HCT116 (cell line): ENCODE results near the gene CNTNAP2. TPM values are rescaled to one million over a fixed set of nuclear protein-coding genes. Genes with fewer than 3 reads are reported as not detected.

Source experiments
- ATAC-seq: fragments of 200-7000 bp; cut with Tn5 transposase; 2 replicates; pipeline ENCODE4 v1.9.1; 2020; ENCODE audit warnings: mild to moderate bottlenecking, moderate library complexity
- BruUV-seq: library from RNA; stranded (reverse); fragments of 400-500 nt; replicated peaks from 2 replicates; lab custom pipeline; 2021; lab: Mats Ljungman, UMichigan
- CTCF ChIA-PET: fragments of 300-600 bp; sonication (Branson Sonifier 250); formaldehyde crosslinking; loops from one replicate; lab custom pipeline; 2021; ENCODE audit warnings: antibody characterized with exemption; lab: Charles Lee
- POLR2A ChIA-PET: fragments of 300-600, 350-600 bp; sonication (Branson Sonifier 250); formaldehyde crosslinking; loops from one replicate; lab custom pipeline; 2021; ENCODE audit warnings: antibody characterized with exemption; lab: Charles Lee
- RAD21 ChIA-PET, 2 experiments: fragments of 300-600 bp; sonication (Branson Sonifier 250); formaldehyde crosslinking; loops; one replicate each; lab custom pipeline; 2023; ENCODE audit warnings: low total read pairs in 2 of 2; ENCODE audit not compliant: uncharacterized antibody in 2 of 2, unreplicated experiment in 2 of 2, low non-redundant PET in 1 of 2; lab: Charles Lee
- DNase-seq: peaks from one replicate; pipeline ENCODE4 v3.0.0-alpha.2; 2010; ENCODE audit warnings: low read depth, low spot score
- H2AFZ ChIP-seq: fragments of 200-600 bp; shearing (Covaris generic), sonication (generic); 2 replicates; pipeline ENCODE4 v1.6.1; 2017; ENCODE audit warnings: low read depth, mixed run types, mixed read lengths, antibody characterized with exemption, low read length; ENCODE audit not compliant: poor library complexity, severe bottlenecking
- H3K27ac ChIP-seq: 2 replicates; pipeline ENCODE4 v1.5.1; 2012; ENCODE audit warnings: low read depth, low read length
- H3K27me3 ChIP-seq: fragments of 200-600 bp; sonication (generic); 2 replicates; pipeline ENCODE4 v1.6.1; 2016; ENCODE audit warnings: mixed run types, low read length, mixed read lengths; ENCODE audit not compliant: insufficient read depth
- H3K36me3 ChIP-seq, 2 experiments: fragments of 200-500 bp in 1 of 2; fragments of 200-600 bp in 1 of 2; sonication (Bioruptor generic) in 1 of 2; sonication (generic) in 1 of 2; 2 replicates each; pipeline versions ENCODE4 v1.5.1 to v1.6.1; 2014 to 2016; ENCODE audit warnings: low read length in 2 of 2, inconsistent platforms in 1 of 2, mixed read lengths in 1 of 2, mixed run types in 1 of 2; ENCODE audit not compliant: insufficient read depth in 2 of 2, control insufficient read depth in 1 of 2
- H3K4me1 ChIP-seq, 2 experiments: fragments of 200-600 bp in 1 of 2; sonication (generic) in 1 of 2; 2 replicates each; pipeline versions ENCODE4 v1.5.1 to v1.6.1; 2012 to 2017; ENCODE audit warnings: low read length in 2 of 2, inconsistent platforms in 1 of 2, mild to moderate bottlenecking in 1 of 2, mixed read lengths in 1 of 2, mixed run types in 1 of 2, moderate library complexity in 1 of 2; ENCODE audit not compliant: insufficient read depth in 2 of 2, control insufficient read depth in 1 of 2
- H3K4me2 ChIP-seq: fragments of 200-600 bp; sonication (generic); 2 replicates; pipeline ENCODE4 v1.6.1; 2017; ENCODE audit warnings: mixed run types, low read length, mixed read lengths
- H3K4me3 ChIP-seq, 2 experiments: fragments of 200-600 bp in 1 of 2; sonication (generic) in 1 of 2; replicated peaks in 1 of 2; 2 replicates each; pipeline ENCODE4 v1.5.1; 2011 to 2016; ENCODE audit warnings: low read length in 2 of 2, control low read depth in 1 of 2, low read depth in 1 of 2, mild to moderate bottlenecking in 1 of 2, mixed read lengths in 1 of 2, mixed run types in 1 of 2
- H3K79me2 ChIP-seq: fragments of 200-600 bp; sonication (generic); 2 replicates; pipeline ENCODE4 v1.6.1; 2017; ENCODE audit warnings: mild to moderate bottlenecking, mixed run types, low read length, moderate library complexity, mixed read lengths; ENCODE audit not compliant: insufficient read depth
- H3K9ac ChIP-seq: fragments of 200-600 bp; sonication (generic); 2 replicates; pipeline ENCODE4 v1.6.1; 2016; ENCODE audit warnings: low read length, mixed read lengths
- H3K9me2 ChIP-seq: fragments of 200-600 bp; sonication (generic), shearing (Covaris generic); 2 replicates; pipeline ENCODE4 v1.6.1; 2017; ENCODE audit warnings: mixed run types, mild to moderate bottlenecking, moderate library complexity; ENCODE audit not compliant: insufficient read depth
- H3K9me3 ChIP-seq, 2 experiments: fragments of 200-500 bp in 1 of 2; fragments of 200-600 bp in 1 of 2; sonication (Bioruptor generic) in 1 of 2; sonication (generic) in 1 of 2; 2 replicates each; pipeline ENCODE4 v1.6.1; 2014 to 2017; ENCODE audit warnings: low read length in 2 of 2, mixed read lengths in 2 of 2, inconsistent platforms in 1 of 2, low read depth in 1 of 2, mild to moderate bottlenecking in 1 of 2, mixed run types in 1 of 2, moderate library complexity in 1 of 2; ENCODE audit not compliant: control insufficient read depth in 1 of 2, insufficient read depth in 1 of 2
- H4K20me1 ChIP-seq: fragments of 200-600 bp; sonication (generic), shearing (Covaris generic); 2 replicates; pipeline ENCODE4 v1.6.1; 2017; ENCODE audit warnings: mixed run types, mild to moderate bottlenecking, moderate library complexity; ENCODE audit not compliant: insufficient read depth
- ATF3 ChIP-seq: IDR thresholded peaks from 2 replicates; pipeline ENCODE4 v1.6.1; 2012
- CEBPB ChIP-seq: IDR thresholded peaks from 2 replicates; pipeline ENCODE4 v1.6.1; 2012; ENCODE audit warnings: low read depth
- CTCF ChIP-seq, 3 experiments: fragments of 200-600 bp in 1 of 3; sonication (generic) in 1 of 3; IDR thresholded peaks in 2 of 3; conservative IDR thresholded peaks in 1 of 3; 2 replicates each; pipeline ENCODE4 v1.5.1; 2012 to 2017; ENCODE audit warnings: low read depth in 2 of 3, low read length in 2 of 3, antibody characterized with exemption in 1 of 3, borderline replicate concordance in 1 of 3, control low read depth in 1 of 3, mild to moderate bottlenecking in 1 of 3, mixed read lengths in 1 of 3, mixed run types in 1 of 3, moderate library complexity in 1 of 3; ENCODE audit not compliant: insufficient read depth in 1 of 3
- EGR1 ChIP-seq: IDR thresholded peaks from 2 replicates; pipeline ENCODE4 v1.6.1; 2012; ENCODE audit warnings: low read depth
- ELF1 ChIP-seq: IDR thresholded peaks from 2 replicates; pipeline ENCODE4 v1.6.1; 2012; ENCODE audit warnings: low read depth, borderline replicate concordance
- EZH2phosphoT487 ChIP-seq: fragments of 200-600 bp; IDR thresholded peaks from 2 replicates; pipeline ENCODE4 v1.6.1; 2018; ENCODE audit warnings: antibody characterized with exemption, borderline replicate concordance
- MAX ChIP-seq: IDR thresholded peaks from 2 replicates; pipeline ENCODE4 v1.6.1; 2012
- POLR2A ChIP-seq: IDR thresholded peaks from 2 replicates; pipeline ENCODE4 v1.7.0; 2011; ENCODE audit warnings: borderline replicate concordance; ENCODE audit not compliant: insufficient read depth, insufficient read length; ENCODE audit errors: extremely low read depth
- SRF ChIP-seq: IDR thresholded peaks from 2 replicates; pipeline ENCODE4 v1.6.1; 2012; ENCODE audit warnings: low read depth
- TCF7L2 ChIP-seq: IDR thresholded peaks from 2 replicates; pipeline ENCODE4 v1.7.0; 2011; ENCODE audit warnings: borderline replicate concordance, inconsistent platforms; ENCODE audit not compliant: insufficient read depth, insufficient read length; ENCODE audit errors: extremely low read depth
- ZBTB33 ChIP-seq: IDR thresholded peaks from 2 replicates; pipeline ENCODE4 v1.6.1; 2011; ENCODE audit warnings: mild to moderate bottlenecking, low read length, moderate library complexity; ENCODE audit not compliant: insufficient replicate concordance; ENCODE audit errors: extremely low read depth
- ZFX ChIP-seq: fragments of 450-650 bp; IDR thresholded peaks from 2 replicates; pipeline ENCODE4 v1.6.1; 2017
- ZNF274 ChIP-seq: fragments of 200-500 bp; sonication (Bioruptor generic); IDR thresholded peaks from 2 replicates; pipeline ENCODE4 v1.6.1; 2014; ENCODE audit warnings: mild to moderate bottlenecking, low read depth, low read length, inconsistent platforms
- intact Hi-C: fragments of 100-400 bp; cut with micrococcal nuclease; formaldehyde crosslinking; loops from 2 replicates; pipeline ENCODE4 v1.10.0; 2022
- total RNA-seq: library from RNA; stranded (reverse); gene quantifications from one replicate; pipeline ENCODE4 v1.2.1, GENCODE V29; 2021; ENCODE audit not compliant: unreplicated experiment

CNTNAP2 gene
- total RNA-seq, 1 experiment from 2014 or later: 0.37 TPM

GRCh38 chr7:147911201-147911601, 1794.6 kb downstream of the CNTNAP2 start:
- Histone ChIP-seq H2AFZ (no peak overlapping the region), H4K20me1 (no peaks in the 10 kb centered on the region), H3K9me3 (peaks cover 6 to 18% of the 10 kb centered on the region in 2 experiments; a peak in 2 of 4 replicates), H3K79me2 (no peaks in the 10 kb centered on the region), H3K9ac (no peak overlapping the region)
- BruUV-seq: no TSS peak
- DNase-seq: no peak
- TF ChIP-seq ZBTB33: no peak
- no peak for TF ChIP-seq EZH2phosphoT487
- TF ChIP-seq, all 23 proteins: peak for 0
- Histone ChIP-seq H3K4me3 (no peak overlapping the region), H3K4me2 (no peak overlapping the region), H3K27me3 (no peaks in the 10 kb centered on the region), H3K36me3 (no peaks in the 10 kb centered on the region), H3K4me1 (no peaks in the 10 kb centered on the region), H3K9me2 (no peaks in the 10 kb centered on the region), H3K27ac (no peak overlapping the region)
- intact Hi-C loops: no loop called here
- ChIA-PET CTCF (no interaction called here), POLR2A (no interaction called here), RAD21 (no interaction called here)
- ATAC-seq: no peak

- ATAC-seq (no peak), DNase-seq (no peak)
- Histone ChIP-seq H3K4me2 (no peak overlapping the region), H4K20me1 (no peaks in the 10 kb centered on the region), H3K9me3 (peaks cover 6 to 18% of the 10 kb centered on the region in 2 experiments; a peak in 2 of 4 replicates), H3K36me3 (no peaks in the 10 kb centered on the region), H3K9ac (no peak overlapping the region), H3K79me2 (no peaks in the 10 kb centered on the region), H3K4me3 (no peak overlapping the region), H3K27ac (no peak overlapping the region), H3K4me1 (no peaks in the 10 kb centered on the region), H3K27me3 (no peaks in the 10 kb centered on the region), H3K9me2 (no peaks in the 10 kb centered on the region), H2AFZ (no peak overlapping the region)
- no TSS peak for BruUV-seq
- POLR2A ChIA-PET: no interaction called here
- intact Hi-C loops: no loop called here
- RAD21 ChIA-PET: no interaction called here
- CTCF ChIA-PET: no interaction called here
- TF ChIP-seq CTCF (IDR thresholded peaks at IDR 0.05 in 2 of 3, conservative IDR thresholded peaks at IDR 0.05 in 1 of 3; ENCODE audit: borderline replicate concordance in 1 of 3, insufficient read depth in 1 of 3, low read depth in 2 of 3, low read length in 2 of 3) (no peak), EZH2phosphoT487 (no peak), SRF (no peak), TCF7L2 (no peak), POLR2A (no peak), ATF3 (no peak), CEBPB (no peak), EGR1 (no peak), ZNF274 (no peak), MAX (no peak), ZFX (no peak), ELF1 (no peak)
Observed at GRCh38 chr7:147912291-147912690, 1795.7 kb downstream of the CNTNAP2 start.
